CD4-positive, alpha-beta T cell treated with Interleukin-4 for 1 hour (primary cell): ENCODE measurements around the gene POLR2E.

Source experiments
- DNase-seq, 2 donors: peaks; one replicate each; pipeline ENCODE4 v3.0.0-alpha.2; 2020 to 2022

POLR2E gene

DNA sequence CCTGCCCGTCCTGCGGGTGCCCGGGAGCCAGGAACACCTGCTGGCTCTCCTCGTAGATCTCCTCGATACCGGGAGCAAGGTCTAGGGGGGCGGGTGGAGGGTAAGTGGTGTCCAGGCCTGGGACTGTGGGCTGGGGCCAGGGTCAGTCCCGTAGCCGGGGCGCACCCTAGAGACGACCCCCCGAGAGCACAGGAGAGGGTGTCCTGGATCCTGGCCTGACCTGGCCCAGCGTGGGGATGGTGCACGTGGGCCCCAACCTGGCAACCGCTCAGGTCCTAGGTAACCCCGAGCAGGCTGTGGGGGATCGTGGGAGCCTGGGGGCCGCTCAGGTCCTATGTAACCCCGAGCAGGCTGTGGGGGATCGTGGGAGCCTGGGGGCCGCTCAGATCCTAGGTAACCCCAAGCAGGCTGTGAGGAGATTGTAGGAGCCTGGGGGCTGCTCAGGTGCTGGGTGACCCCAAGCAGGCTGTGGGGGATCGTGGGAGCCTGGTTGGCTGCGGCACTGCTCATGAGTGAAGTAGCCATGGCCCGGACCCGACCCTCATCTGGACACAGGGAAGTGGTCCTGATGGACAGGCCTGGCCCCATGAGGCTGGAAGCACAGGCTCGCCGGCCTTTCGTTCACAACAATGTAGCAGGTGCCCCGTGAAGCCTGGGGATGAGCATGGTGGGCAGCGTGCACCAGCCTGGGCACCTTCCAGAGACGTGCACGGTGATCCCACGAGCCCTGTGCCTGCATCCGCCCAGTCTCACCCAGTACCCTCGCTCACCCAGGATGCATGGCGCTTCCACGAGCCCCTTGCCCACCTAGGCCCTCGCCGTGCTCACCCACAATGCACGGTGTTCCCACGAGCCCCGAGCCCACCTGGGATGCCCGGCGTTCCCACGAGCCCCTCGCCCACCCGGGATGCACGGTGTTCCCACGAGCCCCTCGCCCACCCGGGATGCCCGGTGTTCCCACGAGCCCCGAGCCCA, 14.8 kb upstream of the POLR2E start:
- DNase-seq, result no peak

DNA sequence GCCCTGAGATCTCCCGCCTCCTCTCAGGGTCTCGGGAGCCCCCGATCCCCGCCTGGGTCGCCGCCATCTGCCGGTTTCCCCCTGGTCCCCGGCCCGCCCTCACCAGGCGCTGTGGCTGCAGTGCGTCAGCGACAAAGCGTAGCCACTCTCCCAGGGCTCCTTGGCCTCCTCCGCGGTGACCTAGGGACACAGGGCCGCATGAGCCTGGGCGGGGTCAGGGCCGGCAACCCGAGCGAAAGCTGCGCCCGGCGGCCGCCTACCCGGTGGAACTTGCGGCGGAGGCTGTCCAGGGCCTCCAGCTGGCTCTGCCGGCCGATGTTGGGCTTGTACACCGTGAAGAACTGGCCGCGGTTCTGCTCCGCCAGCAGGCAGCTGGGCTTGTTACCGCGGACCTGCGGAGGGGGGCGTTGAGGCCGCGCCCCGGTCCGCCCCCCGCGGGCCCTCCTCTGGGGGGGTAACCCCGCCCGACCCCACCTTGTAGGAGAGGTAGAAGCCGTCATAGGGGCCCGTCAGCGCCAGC, 13.9 kb upstream of the POLR2E start:
- DNase-seq, result no peak

DNA sequence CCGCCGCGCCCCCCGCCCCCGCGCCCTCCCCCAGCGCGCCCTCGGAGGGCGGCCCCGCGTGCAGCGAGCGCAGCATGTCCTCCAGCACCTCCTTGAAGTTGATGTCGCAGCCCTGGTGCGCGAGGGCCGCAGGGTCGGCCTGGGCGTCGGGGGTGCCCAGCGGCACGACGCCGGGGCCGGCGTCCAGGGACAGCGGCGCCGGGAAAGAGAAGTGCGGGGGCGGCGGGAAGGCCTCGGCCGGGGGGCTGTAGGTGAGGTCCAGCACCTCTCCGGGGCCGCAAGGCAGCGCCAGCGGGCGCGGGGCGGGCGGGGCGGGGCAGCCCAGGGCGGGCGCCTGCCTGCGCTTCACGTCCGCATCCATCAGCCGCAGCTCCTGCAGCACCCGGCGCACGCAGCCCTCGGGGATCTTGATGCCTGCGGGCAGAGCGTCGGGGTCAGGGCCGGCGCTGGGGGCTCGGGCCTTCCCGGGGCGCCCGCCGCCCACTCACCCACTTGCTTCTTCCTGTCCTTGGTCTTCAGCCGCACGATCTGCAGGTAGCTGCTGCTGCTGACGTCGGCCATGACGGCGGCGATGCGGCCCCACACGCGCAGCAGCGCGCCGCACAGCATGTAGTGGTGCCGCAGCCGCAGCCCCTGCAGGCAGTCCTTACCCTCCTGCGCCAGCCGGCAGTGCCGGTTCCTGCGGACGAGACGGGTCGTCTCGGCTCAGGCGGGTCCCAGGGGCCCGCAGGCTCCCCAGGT, 13.3 kb upstream of the POLR2E start:
- DNase-seq, result no peak

DNA sequence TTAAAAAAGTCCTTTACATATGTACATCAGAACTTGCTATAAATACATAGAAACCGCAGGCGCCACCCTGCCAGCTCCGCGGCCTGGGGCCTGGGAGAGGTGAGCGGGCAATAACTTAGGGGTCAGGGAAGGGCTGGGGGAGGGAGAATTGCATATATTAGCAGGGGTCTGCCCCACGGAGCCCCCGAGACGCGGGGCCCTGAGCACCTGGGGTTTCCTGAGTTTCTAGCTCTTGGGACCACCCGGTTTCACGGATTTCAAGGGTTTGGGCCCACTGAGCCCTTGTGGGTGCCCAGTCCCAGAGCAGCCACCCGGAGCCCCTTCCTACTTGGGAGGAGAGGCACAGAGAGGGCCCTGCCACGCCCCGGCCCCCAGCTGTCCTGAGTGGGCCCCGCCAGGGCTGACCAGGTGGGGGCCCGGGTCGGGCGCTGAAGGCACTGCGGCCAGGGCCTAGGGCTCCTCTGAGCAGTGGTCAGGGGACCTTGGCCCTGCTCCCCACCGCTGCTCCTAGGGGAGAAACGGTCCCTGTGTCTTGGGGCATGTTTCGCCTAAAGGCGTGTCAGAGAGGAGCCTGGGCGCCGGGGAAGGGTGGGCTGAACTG, 12.6 kb upstream of the POLR2E start:
- DNase-seq, result no peak

GRCh38 chr19:1106841-1107660, 11.9 kb upstream of the POLR2E start:
- no peak for DNase-seq

GRCh38 chr19:1105873-1106840, 11.0 kb upstream of the POLR2E start:
- no peak for DNase-seq

DNA sequence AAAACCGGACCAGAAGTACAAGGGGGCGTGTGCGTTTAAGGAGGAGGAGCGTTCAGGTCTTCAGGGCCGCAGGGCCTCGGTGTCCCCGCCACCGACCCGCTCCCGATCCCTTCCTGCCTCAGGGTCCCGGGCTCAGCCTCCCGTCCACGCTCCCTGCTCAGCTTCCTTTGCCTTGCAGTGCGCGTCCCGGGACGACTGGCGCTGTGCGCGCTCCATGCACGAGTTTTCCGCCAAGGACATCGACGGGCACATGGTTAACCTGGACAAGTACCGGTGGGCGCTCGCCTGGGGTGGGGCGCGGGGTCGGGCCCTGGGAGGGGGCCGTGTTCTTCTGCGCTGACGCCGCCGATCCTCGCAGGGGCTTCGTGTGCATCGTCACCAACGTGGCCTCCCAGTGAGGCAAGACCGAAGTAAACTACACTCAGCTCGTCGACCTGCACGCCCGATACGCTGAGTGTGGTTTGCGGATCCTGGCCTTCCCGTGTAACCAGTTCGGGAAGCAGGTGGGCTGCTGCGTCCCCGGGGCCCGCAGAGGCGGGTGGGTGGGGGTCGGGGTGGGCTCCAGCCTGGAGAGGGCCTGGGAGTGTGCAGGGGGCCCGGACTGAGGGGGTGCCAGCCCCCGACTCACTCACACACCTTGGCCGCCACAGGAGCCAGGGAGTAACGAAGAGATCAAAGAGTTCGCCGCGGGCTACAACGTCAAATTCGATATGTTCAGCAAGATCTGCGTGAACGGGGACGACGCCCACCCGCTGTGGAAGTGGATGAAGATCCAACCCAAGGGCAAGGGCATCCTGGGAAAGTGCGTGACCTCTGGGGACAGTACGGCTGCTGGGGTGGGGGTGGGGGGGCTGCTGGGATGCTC, 10.1 kb upstream of the POLR2E start:
- DNase-seq, result no peak

- peak; percentile 76 to 78 for DNase-seq
Observed at GRCh38 chr19:1104311-1105007, 9.3 kb upstream of the POLR2E start.

DNA sequence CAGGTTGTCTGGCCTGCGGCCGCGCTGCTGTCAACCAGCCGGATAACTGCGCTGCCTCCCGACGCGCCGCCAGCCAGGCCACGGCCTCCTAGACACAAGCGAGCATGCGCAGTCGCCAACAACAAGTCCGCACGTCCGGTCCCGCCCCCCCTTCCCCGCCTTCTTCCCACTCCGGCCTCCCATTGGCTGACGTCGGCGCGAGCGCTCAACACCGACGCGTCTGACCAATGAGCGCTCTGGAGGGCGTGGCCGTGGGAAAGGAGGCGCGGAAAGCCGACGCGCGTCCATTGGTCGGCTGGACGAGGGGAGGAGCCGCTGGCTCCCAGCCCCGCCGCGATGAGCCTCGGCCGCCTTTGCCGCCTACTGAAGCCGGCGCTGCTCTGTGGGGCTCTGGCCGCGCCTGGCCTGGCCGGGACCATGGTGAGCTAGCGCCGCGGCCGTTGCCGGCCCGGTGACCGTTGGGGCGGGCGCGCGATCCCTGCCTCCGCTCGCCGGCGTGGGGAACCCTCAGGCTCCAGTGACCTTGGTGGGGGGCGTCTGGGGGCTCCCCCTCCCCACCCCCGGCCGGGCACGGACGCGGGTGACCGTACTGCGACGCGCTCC, 8.6 kb upstream of the POLR2E start, which contains the start of gene GPX4:
TSS of gene GPX4 (plus strand) at position 287 of the 603 bp plus-strand sequence. CDS start at position 337, 50 bp downstream.
- peak; percentile 98 to 99 for DNase-seq

DNA sequence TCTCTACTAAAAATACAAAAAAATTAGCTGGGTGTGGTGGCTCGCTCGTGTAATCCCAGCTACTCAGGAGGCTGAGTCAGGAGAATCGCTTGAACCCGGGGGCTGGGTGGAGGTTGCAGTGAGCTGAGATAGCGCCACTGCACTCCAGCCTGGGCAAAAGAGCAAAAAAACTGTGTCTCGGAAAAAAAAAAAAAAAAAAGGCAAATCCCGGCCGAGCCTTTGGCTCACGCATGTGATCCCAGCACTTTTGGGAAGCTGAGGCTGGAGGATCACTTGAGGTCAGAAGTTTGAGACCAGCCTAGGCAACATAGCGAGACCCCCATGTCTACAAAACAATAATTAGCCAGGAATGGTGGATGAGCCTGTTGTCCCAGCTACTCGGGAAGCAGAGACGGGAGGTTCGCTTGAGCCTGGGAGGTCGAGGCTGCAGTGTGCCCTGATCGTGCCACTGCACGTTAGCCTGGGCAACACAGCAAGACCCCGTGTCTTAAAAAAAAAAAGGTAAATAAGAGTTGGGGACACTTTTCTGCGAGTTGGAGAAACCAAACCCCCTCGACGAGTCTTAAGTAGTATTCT, 8.0 kb upstream of the POLR2E start:
- no peak for DNase-seq

GRCh38 chr19:1102407-1103131, 7.4 kb upstream of the POLR2E start:
- DNase-seq, result peak; percentile 47 to 52

GRCh38 chr19:1101337-1101698, 6.1 kb upstream of the POLR2E start:
- no peak for DNase-seq

DNA sequence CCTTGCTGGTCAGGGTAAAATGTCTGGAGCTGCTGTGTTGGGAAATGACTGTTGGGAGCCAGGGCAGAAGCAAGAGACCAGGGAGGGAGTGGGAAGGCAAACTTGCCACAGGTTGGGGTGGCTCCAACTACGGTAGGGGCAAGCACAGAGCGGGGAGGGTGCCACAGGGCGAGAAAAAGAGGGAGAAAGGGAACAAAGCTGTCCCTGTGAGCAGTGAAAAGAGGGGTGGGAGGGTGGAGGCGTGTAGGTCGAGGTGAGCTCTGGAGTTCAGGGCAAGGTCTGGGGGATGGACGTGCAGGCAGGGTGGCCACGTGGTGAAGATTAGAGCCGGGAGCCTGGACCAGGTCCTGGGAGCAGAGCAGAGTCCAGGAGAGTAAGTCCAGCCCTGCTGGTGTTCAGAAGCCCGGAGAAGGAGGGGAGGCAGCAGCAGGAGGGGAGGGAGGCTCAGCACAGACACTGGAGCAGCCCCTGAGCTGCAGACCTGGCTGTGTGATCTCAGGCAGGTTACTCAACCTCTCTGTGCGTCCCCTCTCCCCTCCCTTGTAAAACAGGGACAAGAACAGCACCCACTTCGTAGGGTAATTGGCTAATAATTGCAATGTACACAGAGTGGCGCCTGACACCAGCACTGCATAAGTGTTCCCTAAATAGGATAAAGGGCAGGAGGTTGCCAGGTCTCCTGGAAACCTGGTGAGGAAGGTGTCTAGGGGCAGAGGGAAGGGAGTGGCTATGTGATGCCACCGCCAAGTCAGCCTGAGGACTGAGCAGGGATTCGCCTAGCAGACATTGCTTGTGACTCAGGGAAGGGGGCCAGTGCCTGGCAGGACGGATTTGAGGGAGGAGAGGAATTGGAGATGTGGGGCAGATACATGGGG, 3.2 kb upstream of the POLR2E start:
- no peak for DNase-seq

DNA sequence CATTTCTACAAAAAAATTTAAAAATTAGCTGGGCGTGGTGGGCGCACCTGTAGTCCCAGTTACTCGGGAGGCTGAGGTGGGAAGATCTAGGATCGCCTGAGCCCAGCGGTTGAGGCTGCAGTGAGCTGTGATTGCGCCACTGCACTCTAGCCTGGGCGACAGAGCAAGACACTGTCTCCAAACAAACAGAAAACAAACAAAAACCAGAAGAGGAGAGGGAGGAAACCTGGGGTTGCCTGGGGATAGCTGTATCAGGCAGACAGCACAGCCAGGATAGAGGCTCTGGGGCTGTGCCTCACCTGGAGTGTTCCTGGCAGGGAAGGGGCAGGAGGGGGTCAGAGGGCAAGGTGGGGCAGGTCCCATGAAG, 2.6 kb upstream of the POLR2E start:
- DNase-seq, result no peak

GRCh38 chr19:1094655-1094977, 559 bp downstream of the POLR2E start:
- DNase-seq, result no peak

DNA sequence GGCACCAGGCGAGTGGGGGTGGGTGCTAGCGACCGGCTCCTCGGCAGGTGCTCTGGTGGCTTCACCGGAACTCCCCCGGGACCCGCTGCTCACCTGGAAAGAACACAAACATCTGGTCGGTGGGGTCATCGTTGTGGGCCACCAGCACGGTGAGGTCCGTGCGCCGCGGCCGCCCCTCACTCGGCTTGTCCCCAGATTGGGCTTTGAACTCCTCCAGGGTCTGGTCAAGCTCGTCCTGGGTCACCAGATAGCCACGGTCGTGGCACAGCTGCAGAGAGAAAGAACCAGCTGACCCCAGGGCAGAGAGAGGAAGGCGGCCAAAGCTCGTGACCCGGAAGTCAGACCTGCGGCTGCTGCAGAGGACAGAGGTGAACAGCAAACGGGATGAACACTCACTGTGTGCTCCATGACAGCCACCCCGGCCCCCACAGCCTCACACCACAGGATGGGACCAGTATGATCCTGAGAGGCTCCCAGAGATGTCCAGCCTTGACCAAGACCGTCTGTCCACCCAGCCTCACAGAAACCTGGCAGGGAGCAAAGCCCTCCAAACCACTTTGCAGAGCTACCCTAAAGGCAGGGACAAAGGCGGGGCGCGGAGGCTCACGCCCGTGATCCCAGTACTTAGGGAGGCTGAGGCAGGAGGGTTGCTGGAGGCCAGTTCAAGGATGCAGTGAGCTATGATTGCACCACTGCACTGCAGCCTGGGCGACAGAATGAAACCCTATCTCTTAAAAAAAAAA, 1.2 kb downstream of the POLR2E start:
- DNase-seq, result no peak
